Neural progenitor cell (in vitro differentiated cells): ENCODE measurements around the gene MAN1A1. TPM values are rescaled to one million over a fixed set of nuclear protein-coding genes. Genes with fewer than 3 reads are reported as not detected.

Experiments
- DNase-seq: peaks from one replicate; pipeline ENCODE4 v3.0.0-alpha.2; 2016; ENCODE audit warnings: low spot score
- H2AFZ ChIP-seq: fragments of 200-600 bp; sonication (generic); replicated peaks from 2 replicates; pipeline ENCODE4 v1.6.1; 2016; ENCODE audit warnings: antibody characterized with exemption
- H3F3A ChIP-seq: fragments of 200-600 bp; sonication (generic); 2 replicates; pipeline ENCODE4 v1.6.1; 2016; ENCODE audit warnings: antibody characterized with exemption, low read depth
- H3K27ac ChIP-seq: fragments of 200-600 bp; sonication (generic); 2 replicates; pipeline ENCODE4 v1.5.1; 2016; ENCODE audit warnings: mild to moderate bottlenecking
- H3K27me3 ChIP-seq: fragments of 200-600 bp; sonication (generic); 2 replicates; pipeline ENCODE4 v1.6.1; 2016; ENCODE audit warnings: mild to moderate bottlenecking, moderate library complexity
- H3K36me3 ChIP-seq: fragments of 200-600 bp; sonication (generic); 2 replicates; pipeline ENCODE4 v1.5.1; 2016
- H3K4me1 ChIP-seq: fragments of 200-600 bp; sonication (generic); 2 replicates; pipeline ENCODE4 v1.6.1; 2016; ENCODE audit warnings: mixed run types
- H3K4me2 ChIP-seq: fragments of 200-600 bp; sonication (generic); 2 replicates; pipeline ENCODE4 v1.6.1; 2016
- H3K4me3 ChIP-seq: fragments of 200-600 bp; sonication (generic); 2 replicates; pipeline ENCODE4 v1.5.1; 2016
- H3K79me2 ChIP-seq: fragments of 200-600 bp; sonication (generic); 2 replicates; pipeline ENCODE4 v1.6.1; 2016; ENCODE audit warnings: low read depth
- H3K9ac ChIP-seq: fragments of 200-600 bp; sonication (generic); 2 replicates; pipeline ENCODE4 v1.6.1; 2016
- H3K9me3 ChIP-seq: fragments of 200-600 bp; sonication (generic); 2 replicates; pipeline ENCODE4 v1.5.1; 2016; ENCODE audit warnings: low read depth
- H4K20me1 ChIP-seq: fragments of 200-600 bp; sonication (generic); 2 replicates; pipeline ENCODE4 v1.6.1; 2016; ENCODE audit warnings: low read depth
- H3K27ac Mint-ChIP-seq: 3 replicates; pipeline ENCODE4 v1.8.0; 2021; ENCODE audit warnings: mixed read lengths
- H3K27me3 Mint-ChIP-seq: 2 replicates; pipeline ENCODE4 v1.8.0; 2022; ENCODE audit warnings: low read depth, mild to moderate bottlenecking, inconsistent platforms, moderate library complexity, mixed read lengths; ENCODE audit not compliant: insufficient read depth
- H3K36me3 Mint-ChIP-seq: 3 replicates; pipeline ENCODE4 v1.8.0; 2021; ENCODE audit warnings: mixed read lengths
- H3K4me1 Mint-ChIP-seq: 3 replicates; pipeline ENCODE4 v1.8.0; 2021; ENCODE audit warnings: mixed read lengths
- H3K4me3 Mint-ChIP-seq: 3 replicates; pipeline ENCODE4 v1.8.0; 2021; ENCODE audit warnings: mild to moderate bottlenecking, moderate library complexity, mixed read lengths
- H3K9me3 Mint-ChIP-seq: 3 replicates; pipeline ENCODE4 v1.8.0; 2020; ENCODE audit warnings: mixed read lengths
- CTCF ChIP-seq: fragments of 200-600 bp; sonication (generic); IDR thresholded peaks from 2 replicates; pipeline ENCODE4 v1.5.1; 2017; ENCODE audit warnings: antibody characterized with exemption, mild to moderate bottlenecking
- EZH2 ChIP-seq: fragments of 200-600 bp; sonication (generic); IDR thresholded peaks from 2 replicates; pipeline ENCODE4 v1.6.1; 2017; ENCODE audit warnings: antibody characterized with exemption, mild to moderate bottlenecking, moderate library complexity
- EZH2phosphoT487 ChIP-seq: fragments of 200-600 bp; sonication (generic); IDR thresholded peaks from 2 replicates; pipeline ENCODE4 v1.6.1; 2017; ENCODE audit warnings: antibody characterized with exemption
- total RNA-seq: library from RNA; depleted of rRNA; stranded (reverse); fragments of >200 nt; gene quantifications from 2 replicates; pipeline ENCODE4 v1.2.3, GENCODE V29; 2015; ENCODE audit warnings: low replicate concordance

Gene MAN1A1
- total RNA-seq, 1 donor from 2014 or later: 5.2 TPM

DNA sequence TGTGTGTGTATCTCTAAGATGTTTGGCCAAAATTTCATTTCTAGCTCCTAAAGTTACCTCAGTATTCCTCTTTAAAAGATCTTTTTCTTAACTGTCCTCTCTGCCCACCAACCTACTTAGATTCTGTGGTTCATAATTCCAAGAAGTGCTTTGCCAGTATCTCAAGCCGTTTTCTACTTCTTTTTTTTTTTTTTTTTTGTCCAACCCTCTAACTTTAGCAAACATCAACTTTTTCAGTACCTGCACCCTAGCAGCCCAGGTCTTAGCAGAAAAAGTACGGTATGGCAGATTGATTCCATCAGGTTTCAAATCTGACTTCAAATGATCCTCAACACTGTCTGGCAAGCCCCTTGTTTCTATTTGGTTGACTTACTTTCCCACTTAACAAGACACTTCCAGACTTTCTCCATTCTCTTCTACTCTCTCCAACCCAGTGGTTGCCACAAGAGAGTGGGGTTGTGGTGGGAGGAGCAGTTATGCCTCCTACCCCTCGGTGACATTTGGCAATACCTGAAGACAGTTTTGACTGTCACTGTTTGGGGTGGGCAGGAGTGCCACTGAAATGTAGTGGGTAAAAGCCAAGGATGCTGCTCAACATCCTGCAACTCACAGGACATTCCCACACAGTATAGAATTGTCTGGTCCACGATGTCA lies 10.8 kb upstream of the MAN1A1 start:
- Histone ChIP-seq H3K36me3 (no peaks in the 10 kb centered on the region), H3K4me1 (no peaks in the 10 kb centered on the region), H3K9ac (no peak overlapping the region), H4K20me1 (no peaks in the 10 kb centered on the region), H2AFZ (no peak overlapping the region), H3K4me3 (no peak overlapping the region), H3K79me2 (no peaks in the 10 kb centered on the region), H3K27ac (no peak overlapping the region), H3K4me2 (no peak overlapping the region), H3K9me3 (no peaks in the 10 kb centered on the region), H3F3A (no peaks in the 10 kb centered on the region), H3K27me3 (no peaks in the 10 kb centered on the region)
- Mint-ChIP-seq H3K4me1 (no peaks in the 10 kb centered on the region), H3K27me3 (no peaks in the 10 kb centered on the region), H3K36me3 (no peaks in the 10 kb centered on the region), H3K9me3 (no peaks in the 10 kb centered on the region), H3K27ac (no peak overlapping the region), H3K4me3 (no peak overlapping the region)
- no peak for DNase-seq
- TF ChIP-seq EZH2phosphoT487 (no peak), CTCF (no peak), EZH2 (no peak)

GRCh38 chr6:119355890-119356289 lies 6.3 kb upstream of the MAN1A1 start:
- DNase-seq: no peak
- Histone ChIP-seq H3K27me3 (peaks cover 15% of the 10 kb centered on the region), H3K4me1 (no peaks in the 10 kb centered on the region), H3K36me3 (no peaks in the 10 kb centered on the region), H3K9ac (no peak overlapping the region), H3K9me3 (no peaks in the 10 kb centered on the region), H4K20me1 (no peaks in the 10 kb centered on the region), H3K27ac (no peak overlapping the region), H2AFZ (no peak overlapping the region), H3K4me2 (no peak overlapping the region), H3F3A (no peaks in the 10 kb centered on the region), H3K79me2 (no peaks in the 10 kb centered on the region), H3K4me3 (no peak overlapping the region)
- H3K9me3 Mint-ChIP-seq: no peaks in the 10 kb centered on the region
- H3K27ac Mint-ChIP-seq: no peak overlapping the region
- no peaks in the 10 kb centered on the region for H3K27me3 Mint-ChIP-seq
- TF ChIP-seq EZH2phosphoT487 (no peak), CTCF (no peak), EZH2 (no peak)
- no peaks in the 10 kb centered on the region for H3K36me3 Mint-ChIP-seq
- peaks cover 5% of the 10 kb centered on the region for H3K4me1 Mint-ChIP-seq
- H3K4me3 Mint-ChIP-seq: no peak overlapping the region

DNA sequence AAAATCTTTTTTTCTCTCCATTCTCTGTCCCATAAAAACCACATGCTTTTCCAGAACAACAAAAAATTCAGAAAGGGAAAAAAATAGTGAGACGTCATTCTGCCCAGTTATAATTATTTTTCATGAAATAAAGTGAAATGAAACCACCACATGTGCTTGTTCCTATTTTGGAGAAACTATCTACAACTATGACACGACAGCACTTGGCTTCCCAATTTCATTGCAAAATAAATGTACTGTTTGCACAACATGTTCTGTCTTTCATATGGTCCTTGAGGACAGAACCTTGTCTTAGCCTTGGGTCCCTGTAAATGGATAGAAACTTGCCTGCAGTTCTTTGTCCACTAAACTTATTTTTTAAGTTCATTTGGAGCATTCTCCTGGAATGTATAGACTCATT lies 5.6 kb upstream of the MAN1A1 start:
- H3K27ac ChIP-seq: no peak overlapping the region

More for the DNA sequence above, 5.6 kb upstream of the MAN1A1 start:
- Mint-ChIP-seq H3K36me3 (no peaks in the 10 kb centered on the region), H3K9me3 (no peaks in the 10 kb centered on the region), H3K4me3 (no peak overlapping the region), H3K27me3 (peaks cover 3% of the 10 kb centered on the region), H3K27ac (no peak overlapping the region), H3K4me1 (peaks cover 5% of the 10 kb centered on the region)
- Histone ChIP-seq H3K9ac (no peak overlapping the region), H3K4me1 (no peaks in the 10 kb centered on the region), H3K4me2 (no peak overlapping the region), H3K4me3 (no peak overlapping the region), H3K79me2 (no peaks in the 10 kb centered on the region), H2AFZ (no peak overlapping the region), H3K9me3 (no peaks in the 10 kb centered on the region), H3K36me3 (no peaks in the 10 kb centered on the region), H3F3A (no peaks in the 10 kb centered on the region), H4K20me1 (no peaks in the 10 kb centered on the region), H3K27me3 (peaks cover 22% of the 10 kb centered on the region)
- TF ChIP-seq EZH2 (no peak), EZH2phosphoT487 (no peak), CTCF (no peak)
- DNase-seq: no peak
